ENCODE data around the gene TMEM11.

DNA sequence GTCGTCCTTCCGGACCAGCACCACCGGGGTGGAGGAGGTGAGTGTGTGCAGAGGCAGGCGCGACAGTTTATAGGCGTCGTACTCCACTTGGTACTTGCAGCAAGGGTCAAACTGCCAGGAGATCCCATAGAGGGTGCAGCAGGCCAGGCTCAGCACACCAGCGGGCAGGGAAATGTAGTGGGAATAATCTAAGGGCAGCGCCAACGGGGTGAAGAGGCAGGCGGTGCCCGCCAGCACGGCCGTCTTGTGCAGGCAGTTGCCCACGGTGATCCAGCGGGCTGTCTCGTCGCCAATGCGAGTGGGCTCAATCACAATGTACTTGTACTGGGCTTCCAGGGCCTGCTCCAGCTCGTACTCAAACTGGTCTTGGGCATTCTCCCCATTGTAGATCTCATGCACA lies 15.6 kb downstream of the TMEM11 start:
- TF ChIP-seq NR3C1 (IDR thresholded peaks at IDR 0.05) (no peak), MYC (IDR thresholded peaks at IDR 0.05; ENCODE audit: borderline replicate concordance, low read length) (no peak), CHD2 (IDR thresholded peaks at IDR 0.05; ENCODE audit: low read length, partially characterized antibody) (no peak), POLR2A (IDR thresholded peaks at IDR 0.05; ENCODE audit: low read length) (no peak), RAD21 (conservative IDR thresholded peaks at IDR 0.05 in 1 of 2, IDR thresholded peaks at IDR 0.05 in 1 of 2) (no peak), HOXA7 (CRISPR knock-in tag; IDR thresholded peaks at IDR 0.05) (no peak), MAZ (IDR thresholded peaks at IDR 0.05; ENCODE audit: borderline replicate concordance, low read depth, low read length) (no peak)
- TF ChIP-seq, protein P1, sequence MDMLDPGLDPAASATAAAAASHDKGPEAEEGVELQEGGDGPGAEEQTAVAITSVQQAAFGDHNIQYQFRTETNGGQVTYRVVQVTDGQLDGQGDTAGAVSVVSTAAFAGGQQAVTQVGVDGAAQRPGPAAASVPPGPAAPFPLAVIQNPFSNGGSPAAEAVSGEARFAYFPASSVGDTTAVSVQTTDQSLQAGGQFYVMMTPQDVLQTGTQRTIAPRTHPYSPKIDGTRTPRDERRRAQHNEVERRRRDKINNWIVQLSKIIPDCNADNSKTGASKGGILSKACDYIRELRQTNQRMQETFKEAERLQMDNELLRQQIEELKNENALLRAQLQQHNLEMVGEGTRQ (IDR thresholded peaks at IDR 0.05), result no peak
- TF ChIP-seq, protein P2, sequence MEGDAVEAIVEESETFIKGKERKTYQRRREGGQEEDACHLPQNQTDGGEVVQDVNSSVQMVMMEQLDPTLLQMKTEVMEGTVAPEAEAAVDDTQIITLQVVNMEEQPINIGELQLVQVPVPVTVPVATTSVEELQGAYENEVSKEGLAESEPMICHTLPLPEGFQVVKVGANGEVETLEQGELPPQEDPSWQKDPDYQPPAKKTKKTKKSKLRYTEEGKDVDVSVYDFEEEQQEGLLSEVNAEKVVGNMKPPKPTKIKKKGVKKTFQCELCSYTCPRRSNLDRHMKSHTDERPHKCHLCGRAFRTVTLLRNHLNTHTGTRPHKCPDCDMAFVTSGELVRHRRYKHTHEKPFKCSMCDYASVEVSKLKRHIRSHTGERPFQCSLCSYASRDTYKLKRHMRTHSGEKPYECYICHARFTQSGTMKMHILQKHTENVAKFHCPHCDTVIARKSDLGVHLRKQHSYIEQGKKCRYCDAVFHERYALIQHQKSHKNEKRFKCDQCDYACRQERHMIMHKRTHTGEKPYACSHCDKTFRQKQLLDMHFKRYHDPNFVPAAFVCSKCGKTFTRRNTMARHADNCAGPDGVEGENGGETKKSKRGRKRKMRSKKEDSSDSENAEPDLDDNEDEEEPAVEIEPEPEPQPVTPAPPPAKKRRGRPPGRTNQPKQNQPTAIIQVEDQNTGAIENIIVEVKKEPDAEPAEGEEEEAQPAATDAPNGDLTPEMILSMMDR (IDR thresholded peaks at IDR 0.05), result no peak
- TF ChIP-seq, protein P3, sequence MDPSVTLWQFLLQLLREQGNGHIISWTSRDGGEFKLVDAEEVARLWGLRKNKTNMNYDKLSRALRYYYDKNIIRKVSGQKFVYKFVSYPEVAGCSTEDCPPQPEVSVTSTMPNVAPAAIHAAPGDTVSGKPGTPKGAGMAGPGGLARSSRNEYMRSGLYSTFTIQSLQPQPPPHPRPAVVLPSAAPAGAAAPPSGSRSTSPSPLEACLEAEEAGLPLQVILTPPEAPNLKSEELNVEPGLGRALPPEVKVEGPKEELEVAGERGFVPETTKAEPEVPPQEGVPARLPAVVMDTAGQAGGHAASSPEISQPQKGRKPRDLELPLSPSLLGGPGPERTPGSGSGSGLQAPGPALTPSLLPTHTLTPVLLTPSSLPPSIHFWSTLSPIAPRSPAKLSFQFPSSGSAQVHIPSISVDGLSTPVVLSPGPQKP (IDR thresholded peaks at IDR 0.05; ENCODE audit: low read depth, low read length), result no peak

Measured in A549 (cell line).